Trophoblast cell (in vitro differentiated cells and primary cell): Measurements from ENCODE around the gene SLC25A19.
"Not testable (repeated sequence)": the region's sequence is repeated elsewhere in the genome, so short reads cannot be mapped to it uniquely, and the experiment has no call there.

Experiments used
- DNase-seq, 2 donors: peaks; one replicate each; pipeline ENCODE4 v3.0.0-alpha.2; 2016
- H2AFZ ChIP-seq: 2 replicates; pipeline ENCODE4 v1.6.1; 2013; ENCODE audit warnings: low read length, moderate library complexity, mild to moderate bottlenecking; ENCODE audit not compliant: insufficient read depth, poor library complexity
- H2AK5ac ChIP-seq: 2 replicates; pipeline ENCODE4 v1.6.1; 2013; ENCODE audit warnings: mild to moderate bottlenecking, low read length
- H2BK120ac ChIP-seq: 2 replicates; pipeline ENCODE4 v1.6.1; 2013; ENCODE audit warnings: low read length, mild to moderate bottlenecking, moderate library complexity; ENCODE audit not compliant: insufficient read depth, poor library complexity
- H2BK12ac ChIP-seq: 2 replicates; pipeline ENCODE4 v1.6.1; 2013; ENCODE audit warnings: mild to moderate bottlenecking, low read length, moderate library complexity
- H2BK5ac ChIP-seq: 2 replicates; pipeline ENCODE4 v1.6.1; 2013; ENCODE audit warnings: low read length, low read depth, moderate library complexity, mild to moderate bottlenecking; ENCODE audit not compliant: poor library complexity
- H3K14ac ChIP-seq: 2 replicates; pipeline ENCODE4 v1.6.1; 2013; ENCODE audit warnings: mild to moderate bottlenecking, low read length
- H3K18ac ChIP-seq: 2 replicates; pipeline ENCODE4 v1.6.1; 2013; ENCODE audit warnings: mild to moderate bottlenecking, low read length
- H3K23ac ChIP-seq: 2 replicates; pipeline ENCODE4 v1.6.1; 2013; ENCODE audit warnings: low read length
- H3K27ac ChIP-seq: 2 replicates; pipeline ENCODE4 v1.5.1; 2013; ENCODE audit warnings: low read depth, mild to moderate bottlenecking, inconsistent platforms, low read length, moderate library complexity
- H3K27me3 ChIP-seq: 2 replicates; pipeline ENCODE4 v1.6.1; 2013; ENCODE audit warnings: inconsistent platforms, mild to moderate bottlenecking, low read length, moderate library complexity; ENCODE audit not compliant: insufficient read depth
- H3K36me3 ChIP-seq, 2 experiments: 1 replicate in 1 of 2; 2 replicates in 1 of 2; pipeline ENCODE4 v1.6.1; 2013; ENCODE audit warnings: low read length in 2 of 2, mild to moderate bottlenecking in 2 of 2, moderate library complexity in 1 of 2; ENCODE audit not compliant: insufficient read depth in 2 of 2, control insufficient read depth in 1 of 2
- H3K4ac ChIP-seq: 2 replicates; pipeline ENCODE4 v1.6.1; 2013; ENCODE audit warnings: low read depth, mild to moderate bottlenecking, low read length, moderate library complexity
- H3K4me1 ChIP-seq, 2 experiments: 1 replicate in 1 of 2; 2 replicates in 1 of 2; pipeline ENCODE4 v1.6.1; 2013; ENCODE audit warnings: low read length in 2 of 2, mild to moderate bottlenecking in 2 of 2, moderate library complexity in 1 of 2; ENCODE audit not compliant: insufficient read depth in 2 of 2, control insufficient read depth in 1 of 2
- H3K4me2 ChIP-seq: 2 replicates; pipeline ENCODE4 v1.6.1; 2013; ENCODE audit warnings: inconsistent platforms, mild to moderate bottlenecking, low read length, moderate library complexity
- H3K4me3 ChIP-seq: 2 replicates; pipeline ENCODE4 v1.5.1; 2013; ENCODE audit warnings: mild to moderate bottlenecking, low read depth, low read length, inconsistent platforms
- H3K79me1 ChIP-seq: one replicate; pipeline ENCODE4 v1.6.1; 2013; ENCODE audit warnings: low read length
- H3K79me2 ChIP-seq: 2 replicates; pipeline ENCODE4 v1.6.1; 2013; ENCODE audit warnings: low read length, mild to moderate bottlenecking; ENCODE audit not compliant: control insufficient read depth, insufficient read depth, poor library complexity
- H3K9ac ChIP-seq: 2 replicates; pipeline ENCODE4 v1.6.1; 2013; ENCODE audit warnings: mild to moderate bottlenecking, low read length
- H3K9me3 ChIP-seq: 2 replicates; pipeline ENCODE4 v1.6.1; 2013; ENCODE audit warnings: low read depth, mild to moderate bottlenecking, control low read depth, inconsistent platforms, low read length; ENCODE audit not compliant: insufficient read depth
- H4K12ac ChIP-seq: 2 replicates; pipeline ENCODE4 v1.6.1; 2013; ENCODE audit warnings: low read depth, mild to moderate bottlenecking, low read length, moderate library complexity
- H4K8ac ChIP-seq: 2 replicates; pipeline ENCODE4 v1.6.1; 2013; ENCODE audit warnings: low read depth, mild to moderate bottlenecking, low read length, moderate library complexity
- H4K91ac ChIP-seq: one replicate; pipeline ENCODE4 v1.6.1; 2013; ENCODE audit warnings: low read depth, mild to moderate bottlenecking, low read length, moderate library complexity
- WGBS: extraction: QIAGEN DNeasy Blood & Tissue Kit; methylation state at CpG from one replicate; pipeline ENCODE4 v1.1.7; 2013; ENCODE audit warnings: missing lambda C conversion rate; ENCODE audit not compliant: insufficient read length, insufficient coverage; ENCODE audit errors: extremely low coverage; 5-methylcytosine and 5-hydroxymethylcytosine counted together

Gene SLC25A19

GRCh38 chr17:75301049-75301448, 11.8 kb upstream of the SLC25A19 start:
- Histone ChIP-seq H3K9ac (no peak overlapping the region), H3K27ac (no peak overlapping the region), H3K4me2 (no peak overlapping the region), H4K12ac (no peak overlapping the region), H3K23ac (no peak overlapping the region), H3K4me3 (no peak overlapping the region), H2BK12ac (no peak overlapping the region), H4K8ac (no peak overlapping the region), H3K4me1 (no peaks in the 10 kb centered on the region), H3K27me3 (no peaks in the 10 kb centered on the region), H3K36me3 (no peaks in the 10 kb centered on the region), H3K79me2 (no peaks in the 10 kb centered on the region), H2AFZ (no peak overlapping the region), H2BK5ac (no peak overlapping the region), H3K4ac (no peak overlapping the region), H3K9me3 (no peaks in the 10 kb centered on the region), H2BK120ac (no peak overlapping the region), H3K18ac (no peak overlapping the region), H4K91ac (no peak overlapping the region), H3K79me1 (no peaks in the 10 kb centered on the region), H3K14ac (no peak overlapping the region), H2AK5ac (no peak overlapping the region)
- no peak for DNase-seq
- WGBS = no CpG with 5 or more reads among the region's 9 CpGs

- Histone ChIP-seq H4K91ac (no peak overlapping the region), H3K4me2 (no peak overlapping the region), H3K18ac (no peak overlapping the region), H3K4me3 (no peak overlapping the region), H3K27me3 (no peaks in the 10 kb centered on the region), H3K27ac (no peak overlapping the region), H4K8ac (no peak overlapping the region), H2AFZ (no peak overlapping the region), H2AK5ac (no peak overlapping the region), H3K9ac (no peak overlapping the region), H3K9me3 (no peaks in the 10 kb centered on the region), H2BK120ac (no peak overlapping the region), H3K4me1 (no peaks in the 10 kb centered on the region), H3K23ac (no peak overlapping the region), H3K36me3 (no peaks in the 10 kb centered on the region), H3K14ac (no peak overlapping the region), H4K12ac (no peak overlapping the region), H2BK12ac (no peak overlapping the region), H2BK5ac (no peak overlapping the region), H3K79me2 (no peaks in the 10 kb centered on the region), H3K4ac (no peak overlapping the region), H3K79me1 (no peaks in the 10 kb centered on the region)
- no peak for DNase-seq
- WGBS = no CpG with 5 or more reads among the region's 7 CpGs
Measured at GRCh38 chr17:75300280-75300679, 11.0 kb upstream of the SLC25A19 start.

- peak in 1 of 2 donors; percentile 23 for DNase-seq
- Histone ChIP-seq H2AK5ac (no peak overlapping the region), H3K23ac (no peak overlapping the region), H3K79me1 (no peaks in the 10 kb centered on the region), H3K79me2 (no peaks in the 10 kb centered on the region), H3K4ac (no peak overlapping the region), H3K18ac (no peak overlapping the region), H2AFZ (no peak overlapping the region), H4K8ac (no peak overlapping the region), H3K14ac (no peak overlapping the region), H3K36me3 (no peaks in the 10 kb centered on the region), H3K9me3 (no peaks in the 10 kb centered on the region), H4K91ac (no peak overlapping the region), H3K4me1 (no peaks in the 10 kb centered on the region), H2BK5ac (no peak overlapping the region), H2BK120ac (no peak overlapping the region), H3K9ac (no peak overlapping the region), H2BK12ac (no peak overlapping the region), H3K4me3 (no peak overlapping the region), H4K12ac (no peak overlapping the region), H3K4me2 (no peak overlapping the region), H3K27me3 (no peaks in the 10 kb centered on the region), H3K27ac (no peak overlapping the region)
- no CpG with 5 or more reads among the region's 8 CpGs for WGBS
Measured at GRCh38 chr17:75295201-75296158, 6.2 kb upstream of the SLC25A19 start.

- H3K27ac ChIP-seq, H2AK5ac ChIP-seq, H4K91ac ChIP-seq, H3K4me1 ChIP-seq, H3K14ac ChIP-seq, H4K8ac ChIP-seq, H3K27me3 ChIP-seq, H3K4me3 ChIP-seq, H3K18ac ChIP-seq, H3K23ac ChIP-seq, H3K4me2 ChIP-seq, H4K12ac ChIP-seq, H2BK120ac ChIP-seq, H3K79me1 ChIP-seq, H2BK12ac ChIP-seq, H3K9me3 ChIP-seq, H2BK5ac ChIP-seq, H3K4ac ChIP-seq, H2AFZ ChIP-seq, H3K9ac ChIP-seq, H3K79me2 ChIP-seq, H3K36me3 ChIP-seq: not testable (repeated sequence)
- no CpG with 5 or more reads among the region's 16 CpGs for WGBS
- peak; percentile 79 to 91 for DNase-seq
Measured at GRCh38 chr17:75292810-75293448, 3.7 kb upstream of the SLC25A19 start.
